GM18517 (cell line): ENCODE measurements around the gene TTLL12.

ENCODE experiments used
- ATAC-seq: cut with Tn5 transposase; IDR thresholded peaks from one replicate; pipeline ENCODE4 v1.9.1; 2021; ENCODE audit warnings: mild to moderate bottlenecking, moderate library complexity; ENCODE audit not compliant: unreplicated experiment

TTLL12 gene

DNA sequence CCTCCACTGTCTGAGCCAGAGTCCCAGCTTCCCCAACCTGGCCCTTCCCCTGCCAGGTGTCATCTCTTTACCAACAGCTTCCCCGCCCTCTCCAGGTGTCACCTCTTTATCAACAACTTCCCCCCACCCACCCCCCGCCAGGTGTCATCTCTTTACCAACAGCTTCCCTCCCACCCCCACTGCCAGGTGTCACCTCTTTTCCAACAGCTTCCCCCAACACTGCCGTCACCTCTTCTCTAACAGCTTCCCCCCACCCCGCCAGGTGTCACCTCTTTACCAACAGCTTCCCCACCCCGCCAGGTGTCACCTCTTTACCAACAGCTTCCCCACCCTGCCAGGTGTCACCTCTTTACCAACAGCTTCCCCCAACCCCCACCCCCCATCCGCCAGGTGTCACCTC, 29.8 kb upstream of the TTLL12 start:
- no peak for ATAC-seq

DNA sequence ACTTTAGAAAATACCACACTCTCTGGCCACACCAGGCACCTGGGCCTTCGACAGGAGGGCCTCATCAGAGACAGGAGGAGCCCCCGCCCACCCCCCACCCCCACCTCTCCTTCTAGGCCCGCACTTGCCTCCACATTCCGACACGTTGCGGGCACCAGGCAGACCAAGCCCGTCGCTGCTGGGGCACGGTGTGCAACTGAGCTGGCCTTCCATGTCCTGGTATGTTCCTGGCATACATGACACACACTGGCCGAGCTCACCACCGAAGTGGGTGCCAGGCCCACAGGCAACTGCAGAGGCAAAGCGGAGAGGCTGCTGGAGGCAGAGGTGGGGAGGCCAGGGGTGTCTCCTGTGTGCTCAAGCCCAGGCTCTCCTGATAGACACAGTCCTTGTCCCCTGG, 27.0 kb upstream of the TTLL12 start:
- no peak for ATAC-seq

DNA sequence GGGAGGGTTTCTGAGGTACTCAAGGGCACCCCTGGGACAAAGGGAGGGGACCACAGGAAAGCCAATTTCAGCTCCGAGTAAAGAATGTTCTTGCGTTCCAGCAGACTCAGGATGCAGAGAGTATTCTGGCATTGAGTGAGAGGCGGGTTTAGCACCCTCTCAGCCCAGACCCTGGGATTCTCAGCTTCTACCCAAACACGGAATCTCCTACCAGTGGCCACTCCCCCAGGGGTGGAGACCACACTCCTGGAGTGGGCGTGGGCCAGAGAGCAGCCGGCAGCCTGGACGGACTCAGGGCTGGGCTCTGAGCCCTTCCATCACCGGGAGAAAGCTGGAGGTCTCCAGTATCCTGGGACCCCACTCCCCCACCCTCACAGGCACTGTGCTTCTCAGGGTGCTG, 26.1 kb upstream of the TTLL12 start:
- no peak for ATAC-seq

DNA sequence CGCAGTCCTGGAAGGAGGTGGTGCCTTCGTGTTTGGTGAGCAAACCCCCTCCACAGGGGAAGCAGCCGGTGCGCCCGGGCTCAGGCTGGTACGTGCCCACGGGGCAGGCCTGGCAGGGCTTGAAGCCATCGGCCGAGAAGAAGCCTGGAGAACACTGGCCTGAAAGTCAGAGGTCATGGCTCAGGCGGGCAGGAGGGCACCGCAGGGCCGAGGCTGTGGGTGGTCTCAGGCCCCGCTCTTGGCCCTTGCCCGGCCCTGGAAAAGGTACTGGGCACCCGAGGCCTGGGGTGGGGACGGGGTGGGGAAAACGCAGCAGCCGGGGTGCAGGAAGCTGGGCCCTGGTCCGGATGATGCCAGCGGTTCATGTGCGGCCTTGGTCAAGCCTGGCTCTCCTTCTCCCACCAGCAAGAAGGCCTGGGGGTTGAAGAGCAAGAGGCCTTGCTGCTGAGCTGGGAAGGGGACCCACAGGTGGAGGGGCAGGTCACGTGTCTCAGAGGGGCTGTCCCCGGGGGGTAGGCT, 25.6 kb upstream of the TTLL12 start:
- no peak for ATAC-seq

DNA sequence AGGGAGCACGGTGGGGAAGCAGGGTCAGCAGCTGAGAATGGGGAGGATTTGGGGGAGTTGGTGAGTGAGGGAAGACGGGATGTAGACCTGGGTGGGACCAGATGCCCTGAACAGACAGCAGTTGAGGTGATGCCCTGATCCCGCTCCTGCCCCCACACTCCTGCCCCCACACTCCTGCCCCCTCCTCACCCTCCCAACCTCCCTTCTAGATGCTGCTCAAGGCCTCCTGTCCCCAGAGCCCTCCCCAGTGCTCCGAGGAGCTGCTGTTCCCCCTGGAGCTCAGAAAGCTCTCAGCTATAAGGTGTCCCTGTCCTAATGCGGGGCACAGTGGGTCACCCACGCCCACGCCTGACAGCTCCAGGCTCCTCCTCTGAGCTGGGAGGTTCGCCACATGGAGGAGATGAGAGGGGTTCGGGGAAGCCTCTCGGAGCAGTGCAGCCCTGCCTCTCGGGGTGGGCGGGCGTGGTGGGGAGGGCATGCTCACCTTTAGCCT, 25.1 kb upstream of the TTLL12 start:
- no peak for ATAC-seq

DNA sequence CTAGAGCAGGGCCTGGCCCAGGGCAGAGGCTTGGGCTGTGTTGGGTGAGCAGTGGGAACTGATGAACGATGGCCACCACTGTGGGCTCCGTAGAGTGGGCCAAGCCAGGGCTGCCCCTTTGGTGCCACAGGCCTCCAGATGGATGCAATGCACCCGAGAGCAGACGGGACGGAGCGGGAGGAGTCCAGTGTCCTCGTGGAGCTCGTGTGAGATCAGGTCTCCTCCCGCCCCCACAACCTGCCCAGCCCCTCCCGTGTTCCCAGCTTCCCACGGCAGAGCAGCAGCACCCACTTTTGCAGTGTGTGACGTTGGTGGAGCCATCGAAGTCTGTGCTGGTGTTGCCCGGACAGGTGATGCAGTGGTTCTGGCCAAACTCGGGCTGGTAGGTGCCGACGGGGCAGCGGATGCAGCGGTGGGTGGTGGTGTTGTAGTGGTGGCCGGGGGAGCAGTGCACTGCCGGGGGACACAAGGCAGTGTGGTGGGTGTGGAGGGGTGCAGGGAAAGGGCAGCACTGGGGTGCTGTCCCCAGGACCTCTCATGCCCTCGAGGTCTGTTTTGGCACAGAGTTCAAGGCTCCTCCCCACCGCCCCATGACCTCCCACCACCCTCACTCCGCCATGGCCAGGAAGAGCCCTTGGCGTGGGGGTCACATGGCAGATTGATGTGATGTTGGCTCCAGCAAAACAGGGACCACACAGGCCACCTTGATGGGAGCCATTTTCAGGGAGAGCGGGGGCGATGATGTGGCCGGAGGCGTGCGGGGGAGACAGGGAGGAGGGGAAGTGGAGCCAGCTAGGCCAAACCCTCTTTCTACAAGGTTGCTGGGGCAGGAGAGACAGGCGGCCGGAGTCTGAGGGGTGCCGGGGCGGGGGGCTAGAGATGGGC, 23.9 kb upstream of the TTLL12 start:
- ATAC-seq, result no peak

DNA sequence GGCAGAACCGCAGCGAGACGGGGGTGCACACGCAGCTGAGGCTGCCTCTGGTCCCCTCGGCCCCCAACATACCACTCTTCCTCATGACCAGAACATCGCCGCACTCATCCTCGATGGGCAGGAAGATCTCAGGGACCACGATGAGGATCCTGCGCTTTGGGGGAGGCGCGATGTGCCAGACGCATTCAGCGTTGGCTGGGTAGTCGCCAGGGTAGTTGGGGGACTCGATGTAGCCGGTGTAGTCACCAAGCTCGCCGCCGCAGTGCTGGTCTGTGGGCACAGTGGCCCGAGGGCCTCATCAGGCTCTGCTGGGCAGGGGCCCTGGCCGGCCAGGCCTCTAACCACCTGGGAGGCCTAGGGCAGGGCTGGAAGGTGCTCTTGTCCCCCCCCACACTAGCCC, 23.0 kb upstream of the TTLL12 start:
- ATAC-seq, result no peak

DNA sequence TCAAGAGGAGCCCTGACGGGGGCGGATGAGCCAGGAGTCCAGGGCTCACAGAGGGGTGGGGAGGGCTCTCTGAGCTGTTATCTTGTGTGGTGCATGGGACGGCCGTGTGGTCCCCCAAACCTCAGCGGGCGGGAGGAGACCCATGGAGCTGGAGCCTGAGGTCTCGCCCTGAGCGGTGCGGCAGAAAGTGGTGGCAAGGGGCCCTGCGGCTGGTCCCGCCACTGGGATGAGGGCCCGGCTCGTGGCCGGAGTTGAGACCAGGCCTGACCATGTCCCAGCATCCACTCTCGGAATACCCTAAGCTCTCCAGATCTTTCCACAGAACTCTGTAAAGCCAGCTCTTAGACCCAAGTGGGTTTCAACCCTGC, 22.6 kb upstream of the TTLL12 start:
- no peak for ATAC-seq

DNA sequence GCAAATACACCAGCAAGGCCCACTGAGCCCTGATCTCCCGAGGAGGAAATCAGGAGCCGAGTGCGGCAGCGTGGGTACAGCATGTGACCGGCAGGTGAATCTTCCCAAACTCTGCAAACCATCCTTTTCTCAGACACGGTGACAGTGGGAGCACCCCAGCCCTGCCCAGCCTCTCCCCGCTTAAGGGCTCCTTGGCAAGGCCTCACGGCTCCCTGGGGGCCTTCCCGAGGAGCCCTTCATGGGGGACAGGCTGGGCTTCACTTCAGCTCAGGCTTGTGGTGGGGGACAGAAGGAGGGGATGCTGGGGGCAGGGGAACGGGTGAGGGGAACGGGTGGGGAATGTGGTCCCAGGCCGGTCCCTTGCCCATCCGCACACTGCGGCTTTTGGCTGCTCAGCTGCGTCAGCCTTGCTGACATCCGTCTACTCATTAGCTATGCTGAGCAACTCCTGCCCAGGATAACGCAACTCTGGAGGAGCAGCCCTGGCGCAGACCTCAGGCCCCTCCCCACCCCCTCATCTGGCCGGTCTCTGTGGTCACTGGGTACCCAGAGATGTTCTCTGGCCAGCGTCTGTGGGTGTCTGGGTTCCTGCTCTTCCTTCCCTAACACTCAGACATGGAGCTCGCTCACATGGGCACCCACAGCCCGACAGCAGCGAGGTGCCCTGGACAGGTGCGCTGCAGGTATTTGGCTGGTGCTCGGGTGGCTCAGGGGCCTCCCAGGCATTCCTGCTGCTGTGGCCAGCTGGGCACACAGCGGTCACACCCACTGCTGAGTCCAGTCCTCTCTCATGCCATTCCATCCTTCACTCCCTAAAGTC, 22.0 kb upstream of the TTLL12 start:
- no peak for ATAC-seq

DNA sequence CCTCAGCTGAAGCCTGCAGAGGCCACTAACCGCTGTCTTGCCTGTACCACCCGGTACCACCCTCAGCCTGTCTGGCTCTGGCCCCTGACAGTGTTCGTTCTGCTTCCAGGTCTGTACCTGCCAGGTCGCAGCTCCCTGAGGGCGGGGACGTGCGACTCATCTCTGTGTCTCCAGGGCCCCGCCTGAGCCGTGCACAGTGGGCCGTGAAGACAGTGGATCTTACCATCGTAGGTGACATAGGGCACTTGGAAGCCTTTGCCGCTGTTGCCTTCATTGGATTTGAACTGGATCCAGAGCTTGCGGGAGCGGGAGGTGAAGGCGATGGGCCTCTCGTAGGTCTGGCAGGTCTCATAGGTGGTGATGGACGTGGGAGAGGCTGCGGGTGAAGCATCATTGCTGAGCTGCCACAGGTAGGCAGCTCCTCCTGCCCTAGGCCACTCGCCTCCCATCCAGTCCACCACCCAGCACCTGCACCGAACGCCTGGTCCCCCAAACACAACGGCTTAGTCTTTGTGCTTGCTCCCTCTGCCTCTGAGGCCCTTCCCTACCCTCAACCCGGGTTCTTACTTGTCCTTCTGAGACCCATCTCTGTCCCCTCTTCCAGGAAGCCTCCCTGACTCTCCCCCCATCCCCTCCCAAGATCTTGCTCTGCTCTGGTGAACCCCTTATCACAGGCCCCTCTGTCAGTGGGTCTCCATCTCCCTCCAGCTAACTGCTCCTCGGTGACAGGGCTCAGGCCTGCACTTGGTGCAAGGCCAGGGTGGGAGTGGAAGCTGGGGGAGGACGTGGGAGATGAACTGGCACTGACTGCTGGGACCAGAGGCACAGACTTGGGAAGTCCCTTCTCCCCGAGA, 21.1 kb upstream of the TTLL12 start:
- ATAC-seq, result no peak

DNA sequence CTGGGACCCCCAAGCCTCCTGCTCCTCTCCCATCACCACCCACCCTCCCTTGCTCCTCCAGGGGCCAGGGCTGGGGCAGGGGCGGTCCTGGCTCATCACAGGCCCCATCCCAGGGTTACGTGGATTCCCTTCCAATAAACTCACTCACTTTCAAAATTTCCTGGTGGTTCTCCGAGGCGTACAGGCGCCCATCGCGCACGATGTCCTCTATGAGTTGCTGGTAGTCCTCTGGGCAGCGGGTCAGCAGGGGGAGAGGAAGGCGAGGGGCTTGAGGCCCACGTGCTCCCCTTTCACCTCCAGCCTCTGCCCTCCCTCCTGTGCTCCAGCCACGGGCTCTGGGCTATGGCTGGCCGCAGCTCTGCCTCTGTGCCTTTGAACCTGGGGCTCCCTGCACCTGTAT, 20.5 kb upstream of the TTLL12 start:
- no peak for ATAC-seq

DNA sequence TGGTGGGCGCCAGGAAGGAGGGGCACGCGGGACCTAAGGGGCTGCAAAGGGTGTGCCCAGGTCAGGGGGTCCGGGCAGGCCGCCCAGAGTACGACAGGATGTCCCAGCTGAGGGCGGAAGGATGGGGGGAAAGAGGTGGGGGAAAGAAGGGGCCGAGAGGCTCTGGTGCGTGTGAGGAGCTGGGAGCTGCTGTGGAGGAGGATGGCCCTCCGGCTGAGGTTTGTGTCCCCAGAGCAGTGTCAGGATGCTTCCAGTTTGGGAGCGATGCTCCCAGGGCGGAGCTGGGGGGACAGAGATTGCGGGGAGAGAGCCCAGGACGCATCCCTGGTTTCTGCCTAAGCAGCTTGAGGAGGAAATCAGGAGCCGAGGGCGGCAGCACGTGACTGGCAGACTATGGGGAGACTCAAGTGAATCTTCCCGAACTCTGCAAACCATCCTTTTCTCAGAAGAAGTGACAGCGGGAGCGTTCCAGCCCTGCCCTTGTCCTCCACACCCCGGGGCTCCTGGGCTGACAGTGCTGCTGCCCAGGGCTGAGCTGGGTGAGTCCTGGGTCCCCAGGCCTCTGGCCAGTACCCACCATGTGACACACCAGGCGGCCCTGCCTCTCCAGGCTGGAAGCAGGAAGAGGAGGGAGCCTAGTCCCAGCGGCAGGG, 19.7 kb upstream of the TTLL12 start:
- no peak for ATAC-seq

DNA sequence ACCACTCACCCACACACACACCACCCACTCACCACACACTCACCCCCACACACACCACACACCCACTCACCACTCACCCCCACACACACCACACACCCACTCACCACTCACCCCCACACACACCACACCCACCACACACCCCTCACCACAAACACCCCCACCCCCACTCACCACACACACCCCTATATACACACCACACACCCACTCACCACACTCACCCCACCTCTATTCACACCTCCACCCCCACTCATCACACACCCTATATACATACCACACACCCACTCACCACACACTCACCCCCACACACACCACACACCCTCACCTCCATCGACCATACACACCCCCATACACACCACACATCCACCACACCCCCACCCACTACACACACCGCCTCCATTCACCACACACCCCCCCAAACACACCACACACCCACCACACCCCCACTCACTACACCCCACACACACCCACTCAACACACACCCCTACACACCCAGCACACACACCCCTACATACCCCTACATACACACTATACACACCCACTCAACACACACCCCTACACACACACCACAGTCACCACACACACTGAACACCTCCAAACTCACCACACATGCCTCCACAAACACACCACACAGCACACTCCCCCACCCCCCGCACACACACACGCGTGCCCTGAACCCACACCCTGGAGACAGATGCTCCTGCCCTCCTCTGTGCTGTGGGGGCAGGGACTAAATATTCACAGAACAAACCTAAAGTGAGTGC, 19.0 kb upstream of the TTLL12 start:
- ATAC-seq, result no peak

DNA sequence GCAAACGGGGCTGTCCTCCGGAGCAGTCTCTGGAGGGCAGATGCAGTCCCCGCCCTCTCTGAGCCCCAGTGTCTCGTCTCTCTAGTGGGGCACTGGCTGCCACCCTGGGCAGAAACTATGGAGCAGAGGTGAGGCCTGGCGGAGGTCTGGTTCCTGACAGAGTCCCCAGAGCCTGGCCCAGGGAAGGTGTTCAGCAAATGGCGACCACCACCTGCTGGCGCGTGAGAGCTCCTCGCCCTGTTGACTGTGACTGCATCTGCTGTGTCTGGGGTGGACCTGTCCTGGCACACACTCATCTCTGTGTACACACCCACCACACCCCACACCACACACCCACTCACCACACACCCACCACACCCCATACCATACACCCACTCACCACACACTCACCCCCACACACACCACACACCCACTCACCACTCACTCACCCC, 18.3 kb upstream of the TTLL12 start:
- ATAC-seq, result no peak

DNA sequence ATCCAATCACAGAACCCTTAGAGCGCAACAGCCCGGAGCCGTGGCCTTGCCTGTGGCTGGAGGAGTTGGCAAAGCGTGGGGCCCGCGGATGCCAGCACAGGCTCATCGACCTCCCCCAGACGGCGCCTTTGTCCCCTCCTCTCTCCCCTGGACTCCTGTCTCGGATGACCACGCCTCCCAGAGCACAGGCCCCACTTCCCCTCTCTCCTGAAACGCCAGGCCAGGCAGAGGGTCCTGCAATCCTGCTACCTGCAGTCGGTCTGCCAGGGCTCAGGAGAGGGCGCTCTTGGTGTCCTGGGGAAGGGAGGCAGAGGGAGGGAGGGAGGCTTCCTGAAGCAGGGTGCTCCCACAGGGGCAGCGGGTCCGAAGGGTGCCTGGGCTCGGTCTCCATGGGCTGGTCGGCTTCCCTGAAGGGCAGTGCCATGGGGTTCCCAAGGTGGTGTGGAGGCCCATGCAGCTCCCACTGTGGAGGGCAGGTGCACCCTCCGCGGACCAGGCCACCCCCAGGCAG, 16.6 kb upstream of the TTLL12 start:
- ATAC-seq, result no peak

DNA sequence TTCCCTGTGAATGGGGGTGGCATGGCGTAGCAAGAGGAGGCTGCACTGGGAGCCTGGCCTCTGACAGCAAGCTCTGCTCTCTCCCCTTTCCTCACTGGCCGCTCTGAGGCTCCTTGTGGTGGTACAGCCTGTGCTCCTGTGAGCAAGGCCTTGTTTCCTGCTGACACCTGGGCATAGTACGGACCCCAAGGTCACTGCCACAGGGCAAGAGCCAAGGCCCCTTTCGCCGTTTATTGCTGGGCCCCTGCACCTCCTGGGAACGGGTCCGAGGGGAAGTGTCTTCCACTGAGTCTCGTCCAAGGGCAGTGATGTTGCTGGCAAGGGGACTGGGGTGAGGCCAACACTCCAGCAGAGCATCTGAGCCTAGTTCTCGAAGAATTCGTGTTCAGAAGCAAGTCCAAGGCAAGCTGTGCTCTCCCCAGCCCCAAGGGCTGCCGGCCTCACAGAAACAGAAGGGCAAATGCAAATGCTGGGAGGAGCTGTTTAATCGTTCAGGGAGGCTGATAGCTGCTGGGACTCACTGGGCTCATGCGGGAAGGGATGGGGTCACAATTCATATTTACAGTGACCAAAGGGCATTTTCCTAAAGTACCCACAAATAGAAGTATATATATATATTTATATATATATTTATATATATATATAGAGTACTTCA, 15.9 kb upstream of the TTLL12 start:
- ATAC-seq, result no peak

DNA sequence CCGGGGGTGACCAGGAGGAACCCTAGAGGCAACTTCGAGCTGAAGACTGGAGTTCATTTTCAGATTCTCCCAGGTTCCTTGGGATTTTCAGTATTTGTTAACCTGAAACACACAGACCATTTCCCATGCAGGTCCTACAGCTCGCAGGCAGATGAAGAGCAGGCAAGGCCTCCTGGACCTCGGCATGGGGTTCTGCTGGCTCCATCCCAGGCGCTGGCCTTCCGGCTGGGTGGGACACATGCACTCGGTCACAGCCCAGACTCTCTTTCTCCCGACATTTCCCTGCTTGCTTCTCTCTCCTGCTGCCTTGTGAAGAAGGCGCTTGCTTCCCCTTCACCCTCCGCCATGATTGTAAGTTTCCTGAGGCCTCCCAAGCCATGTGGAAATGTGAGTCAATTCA, 15.4 kb upstream of the TTLL12 start:
- no peak for ATAC-seq

DNA sequence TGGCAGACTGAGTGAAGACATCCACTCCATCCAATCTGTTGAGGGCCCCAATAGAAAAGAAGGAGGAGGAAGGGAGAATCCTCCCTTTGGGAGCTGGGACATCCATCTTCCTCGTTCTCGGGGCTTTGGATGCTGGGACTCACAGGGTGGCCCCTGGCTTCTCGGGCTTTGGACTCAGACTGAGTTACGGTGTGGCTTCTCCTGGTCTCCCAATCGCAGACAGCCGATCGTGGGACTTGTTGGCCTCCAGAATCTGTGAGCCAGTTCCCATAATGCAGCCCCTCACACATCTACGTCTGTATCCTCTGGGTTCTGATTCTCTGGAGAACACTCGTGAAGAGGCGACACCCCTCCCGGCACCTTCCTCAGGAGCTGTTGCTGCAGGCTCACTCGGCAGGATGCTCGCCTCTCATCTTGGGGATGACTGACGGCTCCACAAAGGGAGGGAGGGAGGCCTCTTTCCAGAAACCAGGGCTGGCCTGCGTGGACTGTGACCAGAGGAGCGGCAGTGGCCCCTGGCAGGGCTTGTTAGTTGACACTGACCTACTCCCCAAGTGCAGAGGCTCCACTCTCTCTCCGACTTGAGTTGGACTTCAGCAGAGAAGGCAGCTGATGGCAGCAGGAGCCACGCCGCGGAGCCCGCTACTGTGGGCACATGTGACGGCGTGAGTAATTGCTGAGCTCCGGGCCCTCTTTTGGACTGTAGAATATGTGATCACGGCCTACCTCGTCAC, 14.7 kb upstream of the TTLL12 start:
- no peak for ATAC-seq
